SK-N-MC (cell line): ENCODE results near the gene TPM3.
A peak's percentile ranks its signal among the peaks of the same experiment; 100 is the strongest.
"Not testable (repeated sequence)": the region's sequence is repeated elsewhere in the genome, so short reads cannot be mapped to it uniquely, and the experiment has no call there.

Experiments used
- DNase-seq: peaks from one replicate; pipeline ENCODE4 v3.0.0-alpha.2; 2011; ENCODE audit warnings: low read depth, low spot score
- H3K27ac ChIP-seq: fragments of 200-600 bp; sonication (generic); 2 replicates; pipeline ENCODE4 v1.5.1; 2016; ENCODE audit warnings: mixed run types
- H3K36me3 ChIP-seq: fragments of 200-600 bp; sonication (generic); 2 replicates; pipeline ENCODE4 v1.6.1; 2017; ENCODE audit warnings: antibody characterized with exemption, low read length, mixed read lengths; ENCODE audit not compliant: insufficient read depth
- H3K4me3 ChIP-seq: fragments of 200-600 bp; sonication (generic); 2 replicates; pipeline ENCODE4 v1.5.1; 2016
- H3K9ac ChIP-seq: fragments of 200-600 bp; sonication (generic); 2 replicates; pipeline ENCODE4 v1.8.0; 2017; ENCODE audit warnings: mixed run types, mixed read lengths; ENCODE audit not compliant: insufficient read length
- H3K9me3 ChIP-seq: fragments of 200-600 bp; sonication (generic); 2 replicates; pipeline ENCODE4 v1.6.1; 2017; ENCODE audit warnings: low read depth, mild to moderate bottlenecking, antibody characterized with exemption, low read length, moderate library complexity, mixed read lengths
- EZH2 ChIP-seq: fragments of 200-600 bp; sonication (generic); IDR thresholded peaks from one replicate; pipeline ENCODE4 v1.6.1; 2017; ENCODE audit warnings: antibody characterized with exemption
- FOXP2 ChIP-seq: optimal IDR thresholded peaks from 2 replicates; pipeline ENCODE3; 2011; ENCODE audit warnings: mild to moderate bottlenecking, moderate library complexity; ENCODE audit not compliant: insufficient read depth; ENCODE audit errors: extremely low read length, control extremely low read depth
- POLR2AphosphoS5 ChIP-seq: IDR thresholded peaks from 2 replicates; pipeline ENCODE4 v1.6.1; 2012; ENCODE audit warnings: mild to moderate bottlenecking, low read depth, low read length, borderline replicate concordance

TPM3 gene

DNA sequence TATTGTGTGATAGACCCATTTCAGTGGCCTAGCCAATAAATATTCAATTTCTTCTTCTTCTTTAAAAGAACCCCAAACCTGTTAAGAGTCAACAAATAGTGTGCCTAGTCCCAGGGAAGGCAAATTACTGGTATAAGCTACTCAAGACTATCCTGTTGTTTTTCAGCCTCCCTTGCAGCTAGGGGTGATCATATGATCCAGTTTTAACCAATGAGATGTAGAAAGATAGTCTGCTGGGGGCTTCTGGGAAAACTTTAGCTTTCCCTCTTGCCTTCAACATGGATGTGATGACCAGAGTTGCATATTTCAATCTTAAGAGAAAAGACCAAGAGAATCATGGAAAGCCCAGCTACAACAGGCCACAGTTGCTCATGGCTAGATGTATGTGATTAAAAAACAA lies 32.3 kb downstream of the TPM3 start:
- Histone ChIP-seq H3K4me3 (no peak overlapping the region), H3K9ac (no peak overlapping the region), H3K9me3 (no peaks in the 10 kb centered on the region), H3K27ac (0 out of 2 replicates have a peak overlapping the region, but pooled peaks have one; percentile 2), H3K36me3 (peaks cover 85% of the 10 kb centered on the region)
- TF ChIP-seq FOXP2 (no peak), EZH2 (no peak), POLR2AphosphoS5 (no peak)
- no peak for DNase-seq

DNA sequence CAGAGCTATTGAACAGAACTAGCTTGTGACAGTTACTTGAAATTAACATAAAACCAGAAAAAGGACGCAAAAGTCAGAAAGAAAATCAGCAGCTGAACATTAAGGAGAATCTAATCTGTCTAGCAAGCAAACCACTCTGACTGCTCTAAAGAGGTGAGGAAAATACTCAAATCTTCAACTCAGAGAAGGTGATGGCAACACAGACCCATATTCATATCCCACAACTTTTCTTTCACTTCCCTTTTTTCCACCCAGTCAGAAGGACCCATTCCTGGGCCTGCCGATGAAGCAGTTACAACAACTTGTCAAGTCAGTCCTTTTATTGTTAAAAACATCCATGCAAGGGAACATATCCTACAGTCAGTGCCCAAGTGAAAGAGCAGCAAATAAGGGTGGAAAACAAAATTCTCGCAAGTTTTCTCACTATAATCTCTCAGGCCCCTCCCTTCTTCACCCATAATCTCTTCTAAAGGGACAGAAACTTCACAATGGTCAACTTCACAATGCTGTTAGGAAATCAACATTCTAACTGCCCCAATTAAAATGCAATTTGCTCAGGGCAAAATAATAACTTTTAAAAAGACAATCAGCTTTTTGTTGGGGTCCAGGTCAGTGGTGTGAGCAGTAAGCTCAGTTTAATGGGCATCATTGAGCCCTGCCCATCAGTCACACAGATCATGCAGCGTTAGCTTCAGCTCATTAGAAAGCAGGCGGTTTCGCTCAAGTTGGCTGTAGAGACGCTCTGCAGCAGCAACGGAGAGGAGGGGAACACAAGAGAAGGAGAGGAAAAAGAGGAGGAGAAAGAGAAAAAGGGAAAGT lies 33.4 kb downstream of the TPM3 start:
- Histone ChIP-seq H3K4me3 (no peak overlapping the region), H3K9me3 (no peaks in the 10 kb centered on the region), H3K9ac (no peak overlapping the region), H3K36me3 (peaks cover 77% of the 10 kb centered on the region), H3K27ac (peak overlapping the region; percentile 54)
- TF ChIP-seq POLR2AphosphoS5 (no peak), FOXP2 (no peak), EZH2 (no peak)
- DNase-seq, result no peak

- H3K4me3 ChIP-seq, result no peak overlapping the region
- H3K36me3 ChIP-seq, result peaks cover 69% of the 10 kb centered on the region
- H3K27ac ChIP-seq, result peak overlapping the region; percentile 54
- H3K9me3 ChIP-seq, result no peaks in the 10 kb centered on the region
- no peak overlapping the region for H3K9ac ChIP-seq
- no peak for DNase-seq
- TF ChIP-seq EZH2 (no peak), FOXP2 (no peak), POLR2AphosphoS5 (no peak)
Measured at GRCh38 chr1:154157520-154158306, 34.2 kb downstream of the TPM3 start.

- H3K36me3 ChIP-seq, result peaks cover 44% of the 10 kb centered on the region
Measured at GRCh38 chr1:154155251-154155650, 36.6 kb downstream of the TPM3 start.

DNA sequence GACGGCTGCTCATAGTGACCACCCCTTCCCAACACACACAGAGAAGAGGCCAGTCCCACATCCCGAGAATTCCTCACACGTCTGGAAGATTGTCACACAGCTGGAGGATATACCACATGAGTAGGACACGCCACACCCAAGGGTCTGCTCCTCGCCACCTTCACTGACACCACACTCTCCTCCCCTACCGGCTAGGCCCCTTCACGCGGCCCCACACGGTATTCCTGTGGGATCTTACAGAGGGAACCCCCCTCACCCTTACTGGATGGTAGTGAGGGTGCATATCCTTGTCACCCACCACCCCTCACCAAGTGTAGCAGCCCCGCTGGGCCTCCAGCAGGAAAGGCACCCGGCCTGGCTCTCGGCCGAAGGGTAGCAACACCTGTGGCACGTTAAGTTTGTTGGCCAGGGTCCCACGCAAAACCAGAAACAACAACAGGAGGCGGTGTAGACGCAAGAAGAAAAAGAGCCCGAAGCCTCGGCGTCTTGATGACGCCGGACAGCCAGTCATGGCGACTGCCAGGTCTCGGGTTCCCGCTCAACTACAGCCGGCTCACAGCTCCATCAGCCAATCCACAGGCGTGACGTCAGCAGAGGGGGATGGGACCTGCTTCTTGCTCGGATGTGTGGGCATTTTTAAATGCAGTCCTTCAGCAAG lies 37.2 kb downstream of the TPM3 start, which contains the start of gene NUP210L:
NUP210L (minus strand) TSS at position 540 of the 658 bp plus-strand sequence.
- DNase-seq, result no peak
- Histone ChIP-seq H3K36me3 (peaks cover 38% of the 10 kb centered on the region), H3K9ac (no peak within 1 kb of the TSS), H3K4me3 (no peak within 1 kb of the TSS), H3K27ac (peak within 1 kb of the TSS; percentile 12; the same call in 1 of the 2 replicates), H3K9me3 (no peaks in the 10 kb centered on the region)
- TF ChIP-seq EZH2 (no peak), FOXP2 (no peak), POLR2AphosphoS5 (no peak)

More at GRCh38 chr1:154155251-154155650, 36.6 kb downstream of the TPM3 start:
- H3K27ac ChIP-seq, result peak overlapping the region; percentile 12; the same call in 1 of the 2 replicates
- H3K9me3 ChIP-seq, result no peaks in the 10 kb centered on the region
- DNase-seq, result no peak
- no peak overlapping the region for H3K9ac ChIP-seq
- TF ChIP-seq FOXP2 (no peak), POLR2AphosphoS5 (no peak), EZH2 (no peak)
- no peak overlapping the region for H3K4me3 ChIP-seq

- no peak overlapping the region for H3K27ac ChIP-seq
- H3K36me3 ChIP-seq, result peaks cover 32% of the 10 kb centered on the region
- no peaks in the 10 kb centered on the region for H3K9me3 ChIP-seq
- H3K9ac ChIP-seq, result no peak overlapping the region
- no peak overlapping the region for H3K4me3 ChIP-seq
- DNase-seq, result no peak
- TF ChIP-seq FOXP2 (no peak), POLR2AphosphoS5 (no peak), EZH2 (no peak)
Measured at GRCh38 chr1:154154053-154154452, 37.8 kb downstream of the TPM3 start.

- no peak overlapping the region for H3K9ac ChIP-seq
- no peak overlapping the region for H3K27ac ChIP-seq
- H3K4me3 ChIP-seq, result no peak overlapping the region
- no peaks in the 10 kb centered on the region for H3K9me3 ChIP-seq
- DNase-seq, result no peak
- H3K36me3 ChIP-seq, result peaks cover 14% of the 10 kb centered on the region; the same call in 1 of the 2 replicates
- TF ChIP-seq POLR2AphosphoS5, result no peak
- TF ChIP-seq EZH2, result no peak
- TF ChIP-seq FOXP2, result no peak
Measured at GRCh38 chr1:154151311-154151710, 40.6 kb downstream of the TPM3 start.

GRCh38 chr1:154148807-154149206 lies 43.1 kb downstream of the TPM3 start:
- Histone ChIP-seq H3K27ac (no peak overlapping the region), H3K9ac (no peak overlapping the region), H3K4me3 (no peak overlapping the region), H3K36me3 (no peaks in the 10 kb centered on the region), H3K9me3 (no peaks in the 10 kb centered on the region)
- TF ChIP-seq EZH2 (no peak), FOXP2 (no peak), POLR2AphosphoS5 (no peak)
- no peak for DNase-seq

DNA sequence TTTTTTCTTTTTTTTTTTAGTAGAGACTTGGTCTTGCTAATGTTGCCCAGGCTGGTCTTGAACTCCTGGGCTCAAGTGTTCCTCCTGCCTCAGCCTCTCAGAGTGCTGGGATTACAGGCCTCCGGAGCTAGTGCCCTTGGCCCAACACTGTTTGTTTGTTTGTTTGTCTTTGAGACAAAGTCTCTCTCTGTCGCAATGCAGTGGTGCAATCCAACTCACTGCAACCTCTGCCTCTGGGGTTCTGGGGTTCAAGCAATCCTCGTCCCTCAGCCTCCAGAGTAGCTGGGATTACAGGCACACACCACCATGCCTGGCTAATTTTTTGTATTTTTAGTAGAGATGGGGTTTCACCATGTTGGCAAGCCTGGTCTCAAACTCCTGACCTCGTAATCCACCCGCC lies 44.4 kb downstream of the TPM3 start:
- not testable (repeated sequence) for H3K9me3 ChIP-seq, H3K9ac ChIP-seq, DNase-seq, H3K27ac ChIP-seq, H3K4me3 ChIP-seq, H3K36me3 ChIP-seq
